ENCODE data around the gene SUSD5. TPM values are rescaled to one million over a fixed set of nuclear protein-coding genes. Genes with fewer than 3 reads are reported as not detected.

SUSD5 gene
- total RNA-seq, 1 experiment from 2014 or later: 1.2 TPM

DNA sequence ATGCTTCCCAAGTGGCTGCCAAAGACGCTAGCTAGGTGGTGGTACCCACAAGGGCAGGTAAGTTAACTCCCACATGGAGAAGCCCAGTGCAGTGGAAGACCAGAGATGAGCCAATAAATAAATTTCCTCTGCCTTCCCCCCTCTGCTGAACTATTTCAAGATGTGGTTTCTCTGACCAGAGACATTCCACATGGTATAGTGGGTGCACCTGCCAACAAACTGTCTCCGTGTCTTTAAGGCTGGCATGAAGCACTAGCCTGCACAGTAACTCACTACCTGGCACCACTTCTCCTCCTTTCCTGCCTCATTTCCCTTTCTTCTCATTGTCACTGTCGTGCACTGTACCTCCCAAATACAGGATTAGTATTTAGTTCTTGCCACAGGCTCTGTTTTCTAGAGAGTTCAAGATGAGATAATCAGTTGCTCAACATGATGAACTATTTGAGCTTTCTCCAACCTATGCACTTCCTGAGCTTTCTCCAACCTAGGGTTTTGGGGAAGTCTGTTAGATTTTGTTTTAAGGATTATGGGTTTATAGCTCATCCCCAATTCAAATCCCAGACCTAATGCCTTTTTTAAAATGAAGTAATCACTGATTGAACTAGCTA, 113.2 kb downstream of the SUSD5 start:
- DNase-seq (ENCODE audit: low spot score) (no peak), ATAC-seq (no peak)
- H3K9me3 Mint-ChIP-seq: no peaks in the 10 kb centered on the region
- CTCF ChIA-PET: no interaction called here
- no peak overlapping the region for H3K27ac Mint-ChIP-seq
- H3K36me3 Mint-ChIP-seq: no peaks in the 10 kb centered on the region
- H3K4me1 Mint-ChIP-seq: no peaks in the 10 kb centered on the region
- H3K4me3 Mint-ChIP-seq: no peak overlapping the region
- H3K27me3 Mint-ChIP-seq (ENCODE audit: low read depth): peaks cover 13% of the 10 kb centered on the region
- POLR2A ChIA-PET: no interaction called here
- no peak for TF ChIP-seq ZBTB21 (CRISPR knock-in tag; IDR thresholded peaks at IDR 0.05; ENCODE audit: borderline replicate concordance)
- TF ChIP-seq, protein P1, sequence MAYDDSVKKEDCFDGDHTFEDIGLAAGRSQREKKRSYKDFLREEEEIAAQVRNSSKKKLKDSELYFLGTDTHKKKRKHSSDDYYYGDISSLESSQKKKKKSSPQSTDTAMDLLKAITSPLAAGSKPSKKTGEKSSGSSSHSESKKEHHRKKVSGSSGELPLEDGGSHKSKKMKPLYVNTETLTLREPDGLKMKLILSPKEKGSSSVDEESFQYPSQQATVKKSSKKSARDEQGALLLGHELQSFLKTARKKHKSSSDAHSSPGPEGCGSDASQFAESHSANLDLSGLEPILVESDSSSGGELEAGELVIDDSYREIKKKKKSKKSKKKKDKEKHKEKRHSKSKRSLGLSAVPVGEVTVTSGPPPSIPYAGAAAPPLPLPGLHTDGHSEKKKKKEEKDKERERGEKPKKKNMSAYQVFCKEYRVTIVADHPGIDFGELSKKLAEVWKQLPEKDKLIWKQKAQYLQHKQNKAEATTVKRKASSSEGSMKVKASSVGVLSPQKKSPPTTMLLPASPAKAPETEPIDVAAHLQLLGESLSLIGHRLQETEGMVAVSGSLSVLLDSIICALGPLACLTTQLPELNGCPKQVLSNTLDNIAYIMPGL (CRISPR knock-in tag; IDR thresholded peaks at IDR 0.05): no peak
- TF ChIP-seq, protein P2, sequence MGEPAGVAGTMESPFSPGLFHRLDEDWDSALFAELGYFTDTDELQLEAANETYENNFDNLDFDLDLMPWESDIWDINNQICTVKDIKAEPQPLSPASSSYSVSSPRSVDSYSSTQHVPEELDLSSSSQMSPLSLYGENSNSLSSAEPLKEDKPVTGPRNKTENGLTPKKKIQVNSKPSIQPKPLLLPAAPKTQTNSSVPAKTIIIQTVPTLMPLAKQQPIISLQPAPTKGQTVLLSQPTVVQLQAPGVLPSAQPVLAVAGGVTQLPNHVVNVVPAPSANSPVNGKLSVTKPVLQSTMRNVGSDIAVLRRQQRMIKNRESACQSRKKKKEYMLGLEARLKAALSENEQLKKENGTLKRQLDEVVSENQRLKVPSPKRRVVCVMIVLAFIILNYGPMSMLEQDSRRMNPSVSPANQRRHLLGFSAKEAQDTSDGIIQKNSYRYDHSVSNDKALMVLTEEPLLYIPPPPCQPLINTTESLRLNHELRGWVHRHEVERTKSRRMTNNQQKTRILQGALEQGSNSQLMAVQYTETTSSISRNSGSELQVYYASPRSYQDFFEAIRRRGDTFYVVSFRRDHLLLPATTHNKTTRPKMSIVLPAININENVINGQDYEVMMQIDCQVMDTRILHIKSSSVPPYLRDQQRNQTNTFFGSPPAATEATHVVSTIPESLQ (CRISPR knock-in tag; IDR thresholded peaks at IDR 0.05): no peak
- TF ChIP-seq, protein P3, sequence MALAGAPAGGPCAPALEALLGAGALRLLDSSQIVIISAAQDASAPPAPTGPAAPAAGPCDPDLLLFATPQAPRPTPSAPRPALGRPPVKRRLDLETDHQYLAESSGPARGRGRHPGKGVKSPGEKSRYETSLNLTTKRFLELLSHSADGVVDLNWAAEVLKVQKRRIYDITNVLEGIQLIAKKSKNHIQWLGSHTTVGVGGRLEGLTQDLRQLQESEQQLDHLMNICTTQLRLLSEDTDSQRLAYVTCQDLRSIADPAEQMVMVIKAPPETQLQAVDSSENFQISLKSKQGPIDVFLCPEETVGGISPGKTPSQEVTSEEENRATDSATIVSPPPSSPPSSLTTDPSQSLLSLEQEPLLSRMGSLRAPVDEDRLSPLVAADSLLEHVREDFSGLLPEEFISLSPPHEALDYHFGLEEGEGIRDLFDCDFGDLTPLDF (CRISPR knock-in tag; IDR thresholded peaks at IDR 0.05): no peak
- TF ChIP-seq, protein P4, sequence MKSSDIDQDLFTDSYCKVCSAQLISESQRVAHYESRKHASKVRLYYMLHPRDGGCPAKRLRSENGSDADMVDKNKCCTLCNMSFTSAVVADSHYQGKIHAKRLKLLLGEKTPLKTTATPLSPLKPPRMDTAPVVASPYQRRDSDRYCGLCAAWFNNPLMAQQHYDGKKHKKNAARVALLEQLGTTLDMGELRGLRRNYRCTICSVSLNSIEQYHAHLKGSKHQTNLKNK (CRISPR knock-in tag; IDR thresholded peaks at IDR 0.05): no peak
- TF ChIP-seq MYBL2 (CRISPR knock-in tag; IDR thresholded peaks at IDR 0.05): no peak
- TF ChIP-seq TEAD1 (CRISPR knock-in tag; IDR thresholded peaks at IDR 0.05): no peak
- no peak for TF ChIP-seq MXD4 (CRISPR knock-in tag; IDR thresholded peaks at IDR 0.05; ENCODE audit: borderline replicate concordance)
- no peak for TF ChIP-seq CBFB (CRISPR knock-in tag; IDR thresholded peaks at IDR 0.05; ENCODE audit: low read depth)
- TF ChIP-seq JAZF1 (CRISPR knock-in tag; IDR thresholded peaks at IDR 0.05): no peak
- TF ChIP-seq ZNF396 (CRISPR knock-in tag; IDR thresholded peaks at IDR 0.05; ENCODE audit: borderline replicate concordance): no peak
- no peak for TF ChIP-seq KAT7 (CRISPR knock-in tag; IDR thresholded peaks at IDR 0.05; ENCODE audit: borderline replicate concordance)
- no peak for TF ChIP-seq EMX1 (CRISPR knock-in tag; IDR thresholded peaks at IDR 0.05)
- no peak for TF ChIP-seq NR3C1 (CRISPR knock-in tag; conservative IDR thresholded peaks at IDR 0.05; ENCODE audit: low read depth)

DNA sequence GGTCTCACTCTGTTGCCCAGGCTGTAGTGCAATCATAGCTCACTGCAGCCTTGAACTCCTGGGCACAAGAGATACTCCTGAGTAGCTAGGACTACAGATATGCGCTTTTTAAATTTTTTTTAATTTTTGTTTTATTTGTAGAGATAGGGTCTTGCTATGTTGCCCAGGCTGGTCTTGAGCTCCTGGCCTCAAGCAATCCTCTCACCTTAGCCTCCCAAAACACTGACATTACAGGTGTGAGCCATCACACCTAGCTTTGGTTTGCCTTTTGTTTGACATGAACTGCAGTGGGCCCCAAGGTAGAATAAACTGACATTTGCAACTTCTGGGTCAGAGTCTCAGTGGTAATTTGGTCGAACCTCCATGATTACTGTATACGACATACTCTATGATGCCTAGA, 113.8 kb downstream of the SUSD5 start:
- POLR2A ChIA-PET: no interaction called here

More for the DNA sequence above, 113.8 kb downstream of the SUSD5 start:
- H3K36me3 Mint-ChIP-seq: no peaks in the 10 kb centered on the region
- H3K4me3 Mint-ChIP-seq: no peak overlapping the region
- no peak overlapping the region for H3K27ac Mint-ChIP-seq
- H3K9me3 Mint-ChIP-seq: no peaks in the 10 kb centered on the region
- TF ChIP-seq ZNF232 (CRISPR knock-in tag; IDR thresholded peaks at IDR 0.05) (no peak), ZBTB21 (CRISPR knock-in tag; IDR thresholded peaks at IDR 0.05; ENCODE audit: borderline replicate concordance) (no peak)
- TF ChIP-seq, protein P5, sequence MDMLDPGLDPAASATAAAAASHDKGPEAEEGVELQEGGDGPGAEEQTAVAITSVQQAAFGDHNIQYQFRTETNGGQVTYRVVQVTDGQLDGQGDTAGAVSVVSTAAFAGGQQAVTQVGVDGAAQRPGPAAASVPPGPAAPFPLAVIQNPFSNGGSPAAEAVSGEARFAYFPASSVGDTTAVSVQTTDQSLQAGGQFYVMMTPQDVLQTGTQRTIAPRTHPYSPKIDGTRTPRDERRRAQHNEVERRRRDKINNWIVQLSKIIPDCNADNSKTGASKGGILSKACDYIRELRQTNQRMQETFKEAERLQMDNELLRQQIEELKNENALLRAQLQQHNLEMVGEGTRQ (CRISPR knock-in tag; IDR thresholded peaks at IDR 0.05): no peak
- TF ChIP-seq, protein P6, sequence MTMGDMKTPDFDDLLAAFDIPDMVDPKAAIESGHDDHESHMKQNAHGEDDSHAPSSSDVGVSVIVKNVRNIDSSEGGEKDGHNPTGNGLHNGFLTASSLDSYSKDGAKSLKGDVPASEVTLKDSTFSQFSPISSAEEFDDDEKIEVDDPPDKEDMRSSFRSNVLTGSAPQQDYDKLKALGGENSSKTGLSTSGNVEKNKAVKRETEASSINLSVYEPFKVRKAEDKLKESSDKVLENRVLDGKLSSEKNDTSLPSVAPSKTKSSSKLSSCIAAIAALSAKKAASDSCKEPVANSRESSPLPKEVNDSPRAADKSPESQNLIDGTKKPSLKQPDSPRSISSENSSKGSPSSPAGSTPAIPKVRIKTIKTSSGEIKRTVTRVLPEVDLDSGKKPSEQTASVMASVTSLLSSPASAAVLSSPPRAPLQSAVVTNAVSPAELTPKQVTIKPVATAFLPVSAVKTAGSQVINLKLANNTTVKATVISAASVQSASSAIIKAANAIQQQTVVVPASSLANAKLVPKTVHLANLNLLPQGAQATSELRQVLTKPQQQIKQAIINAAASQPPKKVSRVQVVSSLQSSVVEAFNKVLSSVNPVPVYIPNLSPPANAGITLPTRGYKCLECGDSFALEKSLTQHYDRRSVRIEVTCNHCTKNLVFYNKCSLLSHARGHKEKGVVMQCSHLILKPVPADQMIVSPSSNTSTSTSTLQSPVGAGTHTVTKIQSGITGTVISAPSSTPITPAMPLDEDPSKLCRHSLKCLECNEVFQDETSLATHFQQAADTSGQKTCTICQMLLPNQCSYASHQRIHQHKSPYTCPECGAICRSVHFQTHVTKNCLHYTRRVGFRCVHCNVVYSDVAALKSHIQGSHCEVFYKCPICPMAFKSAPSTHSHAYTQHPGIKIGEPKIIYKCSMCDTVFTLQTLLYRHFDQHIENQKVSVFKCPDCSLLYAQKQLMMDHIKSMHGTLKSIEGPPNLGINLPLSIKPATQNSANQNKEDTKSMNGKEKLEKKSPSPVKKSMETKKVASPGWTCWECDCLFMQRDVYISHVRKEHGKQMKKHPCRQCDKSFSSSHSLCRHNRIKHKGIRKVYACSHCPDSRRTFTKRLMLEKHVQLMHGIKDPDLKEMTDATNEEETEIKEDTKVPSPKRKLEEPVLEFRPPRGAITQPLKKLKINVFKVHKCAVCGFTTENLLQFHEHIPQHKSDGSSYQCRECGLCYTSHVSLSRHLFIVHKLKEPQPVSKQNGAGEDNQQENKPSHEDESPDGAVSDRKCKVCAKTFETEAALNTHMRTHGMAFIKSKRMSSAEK (CRISPR knock-in tag; IDR thresholded peaks at IDR 0.05; ENCODE audit: borderline replicate concordance): no peak
- CTCF ChIA-PET: interaction anchor here (0.6 kb wide), 1 partner anchor 870 kb away, joined by 3 read pairs; no protein-coding TSS in a partner anchor
- no peak for ATAC-seq
- no peak for DNase-seq (ENCODE audit: low spot score)
- H3K4me1 Mint-ChIP-seq: no peaks in the 10 kb centered on the region
- peaks cover 13% of the 10 kb centered on the region for H3K27me3 Mint-ChIP-seq (ENCODE audit: low read depth)
